PC-9 (cell line): ENCODE data around the gene OR2A12.

Source experiments
- EZH2 ChIP-seq: fragments of 200-600 bp; sonication (generic); IDR thresholded peaks from 2 replicates; pipeline ENCODE4 v1.8.0; 2017; ENCODE audit warnings: antibody characterized with exemption, low read depth
- TF ChIP-seq, protein P1 (sequence below): fragments of 200-600 bp; sonication (generic); conservative IDR thresholded peaks from 2 replicates; pipeline ENCODE4 v1.6.1; 2017; ENCODE audit warnings: mixed run types, antibody characterized with exemption, mild to moderate bottlenecking, moderate library complexity

DNA sequence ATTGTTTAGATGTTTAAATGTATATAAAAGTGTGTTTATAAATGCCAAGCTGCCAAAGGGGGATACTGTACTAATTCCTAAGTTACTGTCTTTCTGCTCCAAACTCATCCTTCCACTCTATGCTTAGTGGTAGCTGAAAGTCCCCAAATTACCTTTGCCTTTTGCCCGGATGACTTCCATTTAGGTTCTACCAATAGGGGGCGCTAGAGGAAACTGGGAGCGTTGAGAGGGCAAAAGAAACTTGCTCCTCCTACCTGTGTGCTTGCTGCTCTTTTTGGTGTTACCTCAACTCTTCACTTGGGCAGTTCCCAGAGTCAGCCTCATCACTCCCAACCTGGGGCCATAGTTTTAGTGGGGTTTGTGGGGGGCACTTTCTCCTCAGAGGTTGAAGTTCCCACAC, 22.4 kb upstream of the OR2A12 start:
- TF ChIP-seq, protein P1, sequence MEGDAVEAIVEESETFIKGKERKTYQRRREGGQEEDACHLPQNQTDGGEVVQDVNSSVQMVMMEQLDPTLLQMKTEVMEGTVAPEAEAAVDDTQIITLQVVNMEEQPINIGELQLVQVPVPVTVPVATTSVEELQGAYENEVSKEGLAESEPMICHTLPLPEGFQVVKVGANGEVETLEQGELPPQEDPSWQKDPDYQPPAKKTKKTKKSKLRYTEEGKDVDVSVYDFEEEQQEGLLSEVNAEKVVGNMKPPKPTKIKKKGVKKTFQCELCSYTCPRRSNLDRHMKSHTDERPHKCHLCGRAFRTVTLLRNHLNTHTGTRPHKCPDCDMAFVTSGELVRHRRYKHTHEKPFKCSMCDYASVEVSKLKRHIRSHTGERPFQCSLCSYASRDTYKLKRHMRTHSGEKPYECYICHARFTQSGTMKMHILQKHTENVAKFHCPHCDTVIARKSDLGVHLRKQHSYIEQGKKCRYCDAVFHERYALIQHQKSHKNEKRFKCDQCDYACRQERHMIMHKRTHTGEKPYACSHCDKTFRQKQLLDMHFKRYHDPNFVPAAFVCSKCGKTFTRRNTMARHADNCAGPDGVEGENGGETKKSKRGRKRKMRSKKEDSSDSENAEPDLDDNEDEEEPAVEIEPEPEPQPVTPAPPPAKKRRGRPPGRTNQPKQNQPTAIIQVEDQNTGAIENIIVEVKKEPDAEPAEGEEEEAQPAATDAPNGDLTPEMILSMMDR: peak; percentile 57
- no peak for TF ChIP-seq EZH2
